Effector memory CD4-positive, alpha-beta T cell (primary cell): Measurements from ENCODE around the gene KRTAP9-4.
"Not testable (repeated sequence)": the region's sequence is repeated elsewhere in the genome, so short reads cannot be mapped to it uniquely, and the experiment has no call there.

Source experiments
- DNase-seq, 3 donors: peaks; one replicate each; pipeline ENCODE4 v3.0.0-alpha.2; 2020
- H3K27ac ChIP-seq: 2 replicates; pipeline ENCODE4 v1.7.0; 2013; ENCODE audit warnings: mild to moderate bottlenecking, low read length, moderate library complexity; ENCODE audit not compliant: insufficient read depth, poor library complexity, severe bottlenecking
- H3K27me3 ChIP-seq: replicated peaks from 2 replicates; pipeline ENCODE4 v1.7.0; 2013; ENCODE audit warnings: mild to moderate bottlenecking, low read length; ENCODE audit not compliant: insufficient read depth, control insufficient read depth, poor library complexity, severe bottlenecking
- H3K36me3 ChIP-seq: 2 replicates; pipeline ENCODE4 v1.7.0; 2013; ENCODE audit warnings: mild to moderate bottlenecking, low read length, moderate library complexity; ENCODE audit not compliant: control insufficient read depth, insufficient read depth
- H3K4me1 ChIP-seq: 2 replicates; pipeline ENCODE4 v1.7.0; 2013; ENCODE audit warnings: low read length, mild to moderate bottlenecking; ENCODE audit not compliant: control insufficient read depth, insufficient read depth, poor library complexity, severe bottlenecking
- H3K4me3 ChIP-seq: 2 replicates; pipeline ENCODE4 v1.7.0; 2013; ENCODE audit warnings: low read length, low read depth, mild to moderate bottlenecking; ENCODE audit not compliant: insufficient read depth, poor library complexity, severe bottlenecking
- H3K9me3 ChIP-seq: 2 replicates; pipeline ENCODE4 v1.7.0; 2013; ENCODE audit warnings: mild to moderate bottlenecking, low read length, moderate library complexity; ENCODE audit not compliant: control insufficient read depth

Gene KRTAP9-4

DNA sequence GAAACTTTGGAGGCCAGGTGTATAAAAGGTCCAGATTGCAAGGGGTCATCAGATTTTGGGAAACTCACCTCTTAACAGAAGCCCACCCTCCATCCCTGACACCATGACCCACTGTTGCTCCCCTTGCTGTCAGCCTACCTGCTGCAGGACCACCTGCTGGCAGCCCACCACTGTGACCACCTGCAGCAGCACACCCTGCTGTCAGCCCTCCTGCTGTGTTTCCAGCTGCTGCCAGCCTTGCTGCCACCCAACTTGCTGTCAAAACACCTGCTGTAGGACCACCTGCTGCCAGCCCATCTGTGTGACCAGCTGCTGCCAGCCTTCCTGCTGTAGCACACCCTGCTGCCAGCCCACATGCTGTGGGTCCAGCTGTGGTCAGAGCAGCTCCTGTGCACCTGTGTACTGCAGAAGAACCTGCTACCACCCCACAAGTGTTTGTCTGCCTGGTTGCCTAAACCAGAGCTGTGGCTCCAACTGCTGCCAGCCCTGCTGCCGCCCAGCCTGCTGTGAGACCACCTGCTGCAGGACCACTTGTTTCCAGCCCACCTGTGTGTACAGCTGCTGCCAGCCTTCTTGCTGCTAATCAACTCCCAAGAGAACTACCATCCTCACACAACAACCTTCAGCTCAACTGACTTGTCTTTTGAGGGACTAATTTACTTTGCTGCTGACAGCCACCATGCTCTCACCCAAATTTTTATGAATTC, 16.9 kb upstream of the KRTAP9-4 start, which contains the start of gene KRTAP9-3:
TSS of gene KRTAP9-3 (plus strand) at position 51 of the 707 bp plus-strand sequence. CDS start at position 104, 53 bp downstream.
- H3K4me3 ChIP-seq, H3K27ac ChIP-seq, DNase-seq, H3K27me3 ChIP-seq, H3K4me1 ChIP-seq, H3K9me3 ChIP-seq, H3K36me3 ChIP-seq: not testable (repeated sequence)

DNA sequence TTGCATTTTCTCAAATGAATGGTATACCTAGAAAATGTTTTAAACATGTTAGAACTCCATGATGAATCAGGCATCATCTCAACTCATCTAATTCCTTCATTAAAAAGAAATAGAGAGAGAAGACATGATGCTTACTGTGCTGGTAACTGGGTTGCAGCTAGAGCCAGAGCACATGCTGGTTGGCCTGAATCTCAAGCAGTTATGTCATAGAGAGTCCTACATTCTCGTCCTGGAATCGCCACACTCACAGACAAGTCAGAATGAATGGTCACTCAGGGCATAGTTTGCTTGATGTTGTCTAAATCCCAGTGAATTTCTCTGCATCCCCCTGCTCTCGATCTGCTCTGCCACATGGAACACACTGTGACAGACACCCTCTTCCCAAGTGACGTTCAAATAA, 12.4 kb upstream of the KRTAP9-4 start:
- not testable (repeated sequence) for DNase-seq, H3K27me3 ChIP-seq, H3K4me3 ChIP-seq, H3K36me3 ChIP-seq, H3K9me3 ChIP-seq, H3K27ac ChIP-seq, H3K4me1 ChIP-seq

DNA sequence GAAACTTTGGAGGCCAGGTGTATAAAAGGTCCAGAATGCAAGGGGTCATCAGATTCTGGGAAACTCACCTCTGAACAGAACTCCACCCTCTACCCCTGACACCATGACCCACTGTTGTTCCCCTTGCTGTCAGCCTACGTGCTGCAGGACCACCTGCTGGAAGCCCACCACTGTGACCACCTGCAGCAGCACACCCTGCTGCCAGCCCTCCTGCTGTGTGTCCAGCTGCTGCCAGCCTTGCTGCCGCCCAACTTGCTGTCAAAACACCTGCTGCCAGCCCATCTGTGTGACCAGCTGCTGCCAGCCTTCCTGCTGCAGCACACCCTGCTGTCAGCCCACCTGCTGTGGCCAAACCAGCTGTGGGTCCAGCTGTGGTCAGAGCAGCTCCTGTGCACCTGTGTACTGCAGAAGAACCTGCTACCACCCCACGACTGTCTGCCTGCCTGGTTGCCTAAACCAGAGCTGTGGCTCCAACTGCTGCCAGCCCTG, 11.5 kb upstream of the KRTAP9-4 start, which contains the start of gene KRTAP9-8:
TSS of gene KRTAP9-8 (plus strand) at position 51 of the 489 bp plus-strand sequence. CDS start at position 104, 53 bp downstream.
- not testable (repeated sequence) for H3K9me3 ChIP-seq, H3K36me3 ChIP-seq, H3K4me1 ChIP-seq, DNase-seq, H3K27me3 ChIP-seq, H3K27ac ChIP-seq, H3K4me3 ChIP-seq

DNA sequence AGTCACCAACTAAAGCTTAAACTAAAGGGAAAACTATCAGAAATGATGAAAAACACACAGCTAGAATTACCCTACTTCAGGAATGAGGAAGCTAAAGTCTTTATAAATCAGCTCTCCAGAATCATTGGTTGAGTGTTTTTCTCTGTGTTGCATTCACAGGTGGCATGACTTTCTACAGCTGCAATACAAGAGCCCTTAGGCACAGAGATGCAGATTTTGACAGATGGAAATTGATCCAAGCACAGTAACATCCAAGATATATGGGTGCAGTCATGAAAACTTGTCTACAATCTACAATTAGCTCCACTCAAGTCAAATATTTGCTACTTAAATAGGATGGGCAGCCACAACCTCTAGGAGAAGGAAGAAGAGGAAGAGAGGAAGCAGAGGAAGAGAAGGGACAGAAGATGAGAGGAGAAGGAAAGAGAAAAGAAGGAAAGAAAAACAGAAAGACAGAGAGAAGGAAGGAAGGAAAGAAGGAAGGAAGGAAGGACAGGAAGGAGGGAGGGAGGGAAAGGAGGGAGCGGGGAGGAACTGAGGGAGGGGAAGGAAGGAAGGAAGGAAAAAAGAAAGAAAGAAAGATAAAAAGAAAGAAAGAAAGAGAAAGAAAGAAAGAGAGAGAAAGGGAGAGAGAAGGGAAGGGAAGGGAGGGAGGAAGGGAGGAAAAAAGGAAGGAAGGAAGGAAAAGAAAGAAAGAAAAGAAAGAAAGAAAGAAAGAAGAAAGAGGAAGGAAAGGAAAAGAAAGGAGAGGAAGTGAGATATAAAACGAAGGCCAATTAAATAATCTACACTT, 2.3 kb upstream of the KRTAP9-4 start:
- not testable (repeated sequence) for H3K4me3 ChIP-seq, H3K36me3 ChIP-seq, H3K4me1 ChIP-seq, H3K27me3 ChIP-seq, DNase-seq, H3K9me3 ChIP-seq, H3K27ac ChIP-seq

DNA sequence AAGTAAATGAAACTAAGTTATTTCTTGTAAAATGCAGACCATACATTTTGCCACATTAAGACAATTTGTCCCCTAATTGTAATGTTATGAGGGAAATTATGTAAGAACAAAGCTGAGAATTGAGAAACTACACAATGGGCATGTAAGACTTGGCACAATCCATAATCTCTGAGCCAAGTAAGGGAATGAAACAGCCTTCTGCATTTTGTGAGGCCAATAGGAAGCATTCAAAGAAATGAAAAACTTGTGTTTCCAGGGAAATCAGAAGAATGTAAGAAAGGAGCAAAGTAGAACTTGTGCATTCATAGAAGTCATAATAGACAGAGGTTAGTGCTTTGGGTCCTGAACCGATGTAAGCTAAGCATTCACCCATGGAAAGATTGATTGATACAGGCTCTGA, 1.8 kb downstream of the KRTAP9-4 start:
- DNase-seq = no peak
- H3K4me3 ChIP-seq = no peak overlapping the region
- no peaks in the 10 kb centered on the region for H3K4me1 ChIP-seq
- no peaks in the 10 kb centered on the region for H3K27me3 ChIP-seq
- no peak overlapping the region for H3K27ac ChIP-seq
- H3K36me3 ChIP-seq = no peaks in the 10 kb centered on the region
- no peaks in the 10 kb centered on the region for H3K9me3 ChIP-seq

DNA sequence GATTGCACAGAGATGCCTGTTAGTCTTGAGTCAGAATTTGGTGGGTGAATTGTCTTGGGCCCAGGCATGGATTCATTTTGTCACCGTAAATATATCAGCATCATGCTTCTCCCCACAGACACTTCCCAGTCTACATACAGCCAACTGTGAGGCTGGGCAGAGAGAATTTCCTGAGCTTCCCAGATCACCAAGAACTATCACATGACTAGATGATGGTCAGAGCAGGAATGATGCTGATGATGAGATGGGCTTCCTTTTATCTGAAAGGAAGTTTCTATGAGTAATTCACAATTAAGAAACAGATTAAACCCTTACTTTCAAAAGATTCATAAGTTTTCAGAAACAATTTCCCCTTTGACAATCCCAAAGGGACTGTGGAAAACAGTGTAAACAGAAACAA, 5.4 kb downstream of the KRTAP9-4 start:
- DNase-seq = no peak
- Histone ChIP-seq H3K27me3 (no peaks in the 10 kb centered on the region), H3K4me1 (no peaks in the 10 kb centered on the region), H3K4me3 (no peak overlapping the region), H3K36me3 (no peaks in the 10 kb centered on the region), H3K27ac (no peak overlapping the region), H3K9me3 (no peaks in the 10 kb centered on the region)

DNA sequence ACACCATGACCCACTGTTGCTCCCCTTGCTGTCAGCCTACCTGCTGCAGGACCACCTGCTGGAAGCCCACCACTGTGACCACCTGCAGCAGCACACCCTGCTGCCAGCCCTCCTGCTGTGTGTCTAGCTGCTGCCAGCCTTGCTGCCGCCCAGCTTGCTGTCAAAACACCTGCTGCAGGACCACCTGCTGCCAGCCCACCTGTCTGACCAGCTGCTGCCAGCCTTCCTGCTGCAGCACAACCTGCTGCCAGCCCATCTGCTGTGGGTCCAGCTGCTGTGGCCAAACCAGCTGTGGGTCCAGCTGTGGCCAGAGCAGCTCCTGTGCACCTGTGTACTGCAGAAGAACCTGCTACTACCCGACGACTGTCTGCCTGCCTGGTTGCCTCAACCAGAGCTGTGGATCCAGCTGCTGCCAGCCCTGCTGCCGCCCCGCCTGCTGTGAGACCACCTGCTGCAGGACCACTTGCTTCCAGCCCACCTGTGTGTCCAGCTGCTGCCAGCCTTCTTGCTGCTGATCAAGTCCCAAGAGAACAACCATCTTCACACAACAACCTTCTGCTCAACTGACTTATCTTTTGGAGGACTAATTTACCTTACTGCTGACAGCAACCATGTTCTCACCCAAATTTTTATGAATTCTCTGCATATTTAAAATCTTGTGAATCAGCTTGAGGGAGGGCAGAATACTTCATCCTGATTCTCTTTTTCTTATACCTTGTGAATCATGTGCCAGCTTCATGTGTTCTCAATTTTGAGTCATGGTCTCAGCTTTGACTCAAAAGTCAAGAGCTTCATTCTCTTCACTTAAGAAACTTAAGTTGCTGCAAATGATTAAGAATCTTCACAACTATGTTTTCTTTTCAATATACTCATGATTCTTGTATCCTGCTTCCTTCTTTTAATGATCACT, 6.1 kb downstream of the KRTAP9-4 start, which contains the start of gene KRTAP9-9:
TSS of gene KRTAP9-9 (plus strand) at position 4 of the 910 bp plus-strand sequence.
- not testable (repeated sequence) for H3K4me3 ChIP-seq, H3K9me3 ChIP-seq, DNase-seq, H3K27ac ChIP-seq, H3K27me3 ChIP-seq, H3K4me1 ChIP-seq, H3K36me3 ChIP-seq

DNA sequence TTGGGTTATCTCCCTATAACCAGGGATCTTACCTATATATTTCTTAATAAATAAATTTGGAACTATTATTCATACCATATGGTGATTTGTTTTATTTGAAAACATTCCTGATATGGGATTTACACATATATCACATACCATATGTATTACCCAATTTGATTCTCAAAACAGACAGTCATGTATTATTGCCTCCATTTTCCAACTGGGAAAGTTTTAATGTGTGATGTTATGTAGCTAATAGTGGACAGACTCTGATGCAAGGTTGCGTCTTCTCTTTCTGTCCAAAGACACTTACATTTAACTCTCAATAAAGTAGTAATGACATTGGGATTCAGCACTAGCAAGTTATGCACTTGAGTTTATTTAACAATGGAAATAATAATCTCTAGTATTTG, 6.8 kb downstream of the KRTAP9-4 start:
- DNase-seq = no peak
- no peak overlapping the region for H3K4me3 ChIP-seq
- H3K36me3 ChIP-seq = no peaks in the 10 kb centered on the region
- no peaks in the 10 kb centered on the region for H3K9me3 ChIP-seq
- H3K27ac ChIP-seq = no peak overlapping the region
- no peaks in the 10 kb centered on the region for H3K27me3 ChIP-seq
- H3K4me1 ChIP-seq = no peaks in the 10 kb centered on the region

DNA sequence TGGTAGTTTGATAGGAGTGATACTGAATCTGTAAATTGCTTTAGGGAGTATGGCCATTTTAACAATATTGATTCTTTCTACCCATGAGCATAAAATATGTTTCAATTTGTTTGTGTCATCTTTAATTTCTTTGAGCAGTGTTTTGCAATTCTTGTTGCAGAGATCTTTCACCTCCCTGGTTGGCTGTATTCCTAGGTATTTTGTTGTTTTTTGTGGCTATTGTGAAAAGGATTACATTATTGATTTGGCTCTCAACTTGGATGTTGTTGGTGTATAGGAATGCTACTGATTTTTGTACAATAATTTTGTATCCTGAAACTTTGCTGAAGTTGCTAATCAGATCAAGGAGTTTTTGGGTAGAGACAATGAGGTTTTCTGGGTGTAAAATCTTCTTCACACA, 8.9 kb downstream of the KRTAP9-4 start:
- Histone ChIP-seq H3K4me1 (no peaks in the 10 kb centered on the region), H3K4me3 (no peak overlapping the region), H3K9me3 (no peaks in the 10 kb centered on the region), H3K36me3 (no peaks in the 10 kb centered on the region), H3K27ac (no peak overlapping the region), H3K27me3 (no peaks in the 10 kb centered on the region)
- DNase-seq = no peak
